ENCODE data around the gene ATF4. TPM values are rescaled to one million over a fixed set of nuclear protein-coding genes. Genes with fewer than 3 reads are reported as not detected.

Gene ATF4
- total and polyA plus RNA-seq, 7 experiments from 2014 or later: 68.9 to 293 (median 243) TPM

DNA sequence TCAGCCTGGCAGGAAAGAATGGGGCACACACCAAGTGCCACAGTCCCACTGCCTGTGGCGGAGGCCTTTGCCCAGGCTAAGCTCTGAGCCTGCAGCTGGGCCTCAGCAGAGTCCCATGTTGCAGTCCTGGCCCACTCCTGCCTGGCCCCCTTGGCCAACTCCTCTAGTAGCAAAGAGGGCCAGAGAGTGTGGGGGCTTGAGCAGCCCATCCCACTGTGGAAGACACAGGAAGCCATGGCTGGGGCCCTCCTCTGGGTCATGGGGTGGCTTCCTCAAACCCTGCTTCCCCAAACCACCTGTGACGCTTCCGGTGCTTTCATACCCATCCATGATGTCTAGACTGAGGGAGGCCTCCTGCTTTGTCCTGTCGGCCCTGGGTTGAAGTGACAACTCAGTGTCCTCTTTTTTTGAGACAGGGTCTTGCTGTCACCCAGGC is 6.4 kb downstream of the ATF4 start:
- intact Hi-C loops (cut with micrococcal nuclease): loop anchor here (10.0 kb wide), 3 partner anchors 502 to 1758 kb away; partner anchors contain the start of genes APOBEC3D (in 1 of the 2), CBX6 (in 1 of the 2) and RANGAP1 (in 1 of the 2)
- Mint-ChIP-seq H3K27ac (peak overlapping the region; percentile 64 to 94 (median 86)), H3K4me3 (peak overlapping the region in 8 of 10 donors; percentile 5 to 94 (median 32)), H3K9me3 (peaks cover 0 to 5% (median 0%) of the 10 kb centered on the region in 11 donors), H3K36me3 (peaks cover 4 to 58% (median 24%) of the 10 kb centered on the region in 5 donors), H3K27me3 (no peaks in the 10 kb centered on the region), H3K4me1 (peaks cover 76 to 94% (median 85%) of the 10 kb centered on the region in 7 donors)
- DNase-seq: peak in 3 of 9 donors; percentile 22 to 32 (median 28)
- no peak overlapping the region for H3K4me3 ChIP-seq (ENCODE audit: low read length)
- no peak for ATAC-seq
- H3K4me1 ChIP-seq (ENCODE audit: control insufficient read depth in 2 of 2, insufficient read depth in 2 of 2, low read length in 2 of 2): peaks cover 64 to 75% of the 10 kb centered on the region in 2 donors
- no peaks in the 10 kb centered on the region for H3K27me3 ChIP-seq (ENCODE audit: control insufficient read depth in 2 of 2, insufficient read depth in 2 of 2, low read length in 2 of 2)
- ChIA-PET POLR2A (interaction anchor here (0.6 to 6.1 kb wide), 7 partner anchors 9 to 517 kb away, joined by 3 to 68 read pairs (median 4); partner anchors contain the start of genes MIEF1 and RPL3), CTCF (interaction anchor here (0.7 to 6.4 kb wide), 4 partner anchors 31 to 500 kb away, joined by 4 to 120 read pairs (median 8); no protein-coding TSS in a partner anchor)
- no peaks in the 10 kb centered on the region for H3K9me3 ChIP-seq (ENCODE audit: control insufficient read depth in 2 of 3, low read length in 3 of 3)
- peaks cover 3 to 59% (median 12%) of the 10 kb centered on the region in 3 experiments for H3K36me3 ChIP-seq (ENCODE audit: control insufficient read depth in 2 of 3, insufficient read depth in 3 of 3, low read length in 3 of 3)
- peak overlapping the region; percentile 50 for H3K27ac ChIP-seq (ENCODE audit: low read depth, low read length)

DNA sequence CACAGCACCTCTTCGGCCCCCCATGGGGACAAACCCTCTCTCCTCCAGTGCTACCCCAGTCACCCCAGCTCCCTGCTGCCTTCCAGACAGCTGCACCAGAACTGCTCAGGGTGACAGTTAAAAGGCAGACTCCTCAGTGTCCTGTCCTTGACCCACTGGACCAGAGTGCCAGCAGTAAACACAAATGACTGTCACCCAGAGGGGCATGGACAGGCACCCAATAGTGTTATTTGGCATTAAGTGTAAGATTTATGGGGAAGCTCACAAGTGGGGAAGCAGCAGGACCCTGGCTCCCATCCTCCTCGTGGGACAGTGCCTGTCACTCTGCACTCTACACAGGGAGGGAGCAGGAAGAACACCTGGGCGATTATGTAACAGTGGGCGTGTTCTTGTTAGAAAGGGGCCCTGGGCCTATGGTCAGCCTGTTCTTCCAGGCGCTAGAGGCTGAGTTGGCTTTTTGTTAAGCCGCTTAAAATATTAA is 7.2 kb downstream of the ATF4 start:
- ATAC-seq: no peak
- no peaks in the 10 kb centered on the region for H3K9me3 ChIP-seq (ENCODE audit: control insufficient read depth in 2 of 3, low read length in 3 of 3)
- intact Hi-C loops (cut with micrococcal nuclease): loop anchor here (10.0 kb wide), 3 partner anchors 503 to 1757 kb away; partner anchors contain the start of genes APOBEC3D (in 1 of the 2), CBX6 (in 1 of the 2) and RANGAP1 (in 1 of the 2)
- no peaks in the 10 kb centered on the region for H3K27me3 ChIP-seq (ENCODE audit: control insufficient read depth in 2 of 2, insufficient read depth in 2 of 2, low read length in 2 of 2)
- Mint-ChIP-seq H3K4me3 (peak overlapping the region in 9 of 10 donors; percentile 21 to 94 (median 45)), H3K27me3 (no peaks in the 10 kb centered on the region), H3K4me1 (peaks cover 73 to 92% (median 82%) of the 10 kb centered on the region in 7 donors), H3K27ac (peak overlapping the region in 8 of 9 donors; percentile 41 to 94 (median 84)), H3K9me3 (peaks cover 0 to 1% (median 0%) of the 10 kb centered on the region in 11 donors), H3K36me3 (peaks cover 0 to 52% (median 16%) of the 10 kb centered on the region in 5 donors)
- POLR2A ChIA-PET: interaction anchor here (0.6 to 6.1 kb wide), 7 partner anchors 10 to 517 kb away, joined by 3 to 68 read pairs (median 7); partner anchors contain the start of genes MIEF1 and RPL3
- CTCF ChIA-PET: interaction anchor here (0.5 to 6.4 kb wide), 7 partner anchors 11 to 499 kb away, joined by 3 to 120 read pairs (median 5); partner anchors contain the start of gene TAB1
- no peak overlapping the region for H3K4me3 ChIP-seq (ENCODE audit: low read length)
- DNase-seq: no peak
- peak overlapping the region; percentile 2 for H3K27ac ChIP-seq (ENCODE audit: low read depth, low read length)
- H3K36me3 ChIP-seq (ENCODE audit: control insufficient read depth in 2 of 3, insufficient read depth in 3 of 3, low read length in 3 of 3): peaks cover 0 to 57% (median 12%) of the 10 kb centered on the region in 3 experiments
- H3K4me1 ChIP-seq (ENCODE audit: control insufficient read depth in 2 of 2, insufficient read depth in 2 of 2, low read length in 2 of 2): peaks cover 60 to 70% of the 10 kb centered on the region in 2 donors

DNA sequence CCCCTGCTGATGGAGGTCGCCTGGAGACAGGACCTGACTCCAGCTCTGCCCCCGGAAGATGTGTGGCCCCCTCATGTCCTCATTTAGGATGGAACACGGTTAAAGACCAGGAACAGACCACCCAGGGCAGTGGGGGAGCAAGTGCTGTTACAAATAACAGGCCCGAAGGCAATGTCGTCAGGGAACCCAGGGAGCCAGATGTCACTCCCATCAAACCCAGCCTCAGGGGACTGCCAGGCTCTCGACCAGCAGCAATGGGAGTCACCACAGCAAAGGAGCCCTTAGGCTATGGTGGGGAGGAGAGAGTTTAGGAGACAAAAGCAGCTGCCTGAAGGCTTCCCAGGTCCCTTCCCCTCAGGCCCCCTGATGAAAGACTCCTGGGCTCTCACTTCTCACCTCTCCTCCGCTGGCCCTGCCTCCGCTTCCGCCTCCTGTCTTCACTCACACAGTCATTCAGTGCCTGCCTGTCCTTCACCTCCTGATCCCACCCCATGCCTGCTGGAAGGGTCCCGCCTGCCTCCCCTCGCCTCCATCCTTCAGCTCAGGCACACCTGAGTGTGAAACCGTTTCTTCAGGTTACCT is 7.8 kb downstream of the ATF4 start:
- H3K27me3 Mint-ChIP-seq: peaks cover 0 to 4% (median 0%) of the 10 kb centered on the region in 5 donors
- peaks cover 0 to 3% (median 0%) of the 10 kb centered on the region in 11 donors for H3K9me3 Mint-ChIP-seq
- Histone ChIP-seq H3K4me1 (ENCODE audit: control insufficient read depth in 2 of 2, insufficient read depth in 2 of 2, low read length in 2 of 2) (peaks cover 54 to 64% of the 10 kb centered on the region in 2 donors), H3K4me3 (ENCODE audit: low read length) (no peak overlapping the region), H3K36me3 (ENCODE audit: control insufficient read depth in 2 of 3, insufficient read depth in 3 of 3, low read length in 3 of 3) (peaks cover 0 to 51% (median 12%) of the 10 kb centered on the region in 3 experiments), H3K9me3 (ENCODE audit: control insufficient read depth in 2 of 3, low read length in 3 of 3) (no peaks in the 10 kb centered on the region), H3K27ac (ENCODE audit: low read depth, low read length) (peak overlapping the region; percentile 48), H3K27me3 (ENCODE audit: control insufficient read depth in 2 of 2, insufficient read depth in 2 of 2, low read length in 2 of 2) (no peaks in the 10 kb centered on the region)
- intact Hi-C loops (cut with micrococcal nuclease): loop anchor here (10.0 kb wide), 3 partner anchors 503 to 1757 kb away; partner anchors contain the start of genes APOBEC3D (in 1 of the 2), CBX6 (in 1 of the 2) and RANGAP1 (in 1 of the 2)
- ATAC-seq: no peak
- peak overlapping the region; percentile 58 to 94 (median 84) for H3K27ac Mint-ChIP-seq
- ChIA-PET CTCF (interaction anchor here (0.5 to 6.4 kb wide), 16 partner anchors 12 to 516 kb away, joined by 3 to 120 read pairs (median 6); partner anchors contain the start of genes MIEF1, RPL3 and TAB1), POLR2A (interaction anchor here (0.6 to 7.1 kb wide), 15 partner anchors 7 to 517 kb away, joined by 3 to 105 read pairs (median 7); partner anchors contain the start of genes ATF4, MIEF1 and RPL3)
- peak in 1 of 9 donors; percentile 8 for DNase-seq
- H3K4me1 Mint-ChIP-seq: peaks cover 67 to 91% (median 80%) of the 10 kb centered on the region in 7 donors
- peak overlapping the region in 7 of 10 donors; percentile 48 to 97 (median 74) for H3K4me3 Mint-ChIP-seq
- H3K36me3 Mint-ChIP-seq: peaks cover 0 to 47% (median 12%) of the 10 kb centered on the region in 5 donors

GRCh38 chr22:39528681-39529486 is 8.5 kb downstream of the ATF4 start:
- DNase-seq (peak; percentile 86 to 93 (median 89)), ATAC-seq (peak; percentile 74)
- peaks cover 64 to 87% (median 78%) of the 10 kb centered on the region in 7 donors for H3K4me1 Mint-ChIP-seq
- intact Hi-C loops (cut with micrococcal nuclease): loop anchor here (1.0 to 10.0 kb wide), 6 partner anchors 33 to 1756 kb away; partner anchors contain the start of genes APOBEC3D (in 1 of the 2), CBX6 (in 1 of the 2) and RANGAP1 (in 1 of the 2)
- Histone ChIP-seq H3K36me3 (ENCODE audit: control insufficient read depth in 2 of 3, insufficient read depth in 3 of 3, low read length in 3 of 3) (peaks cover 0 to 48% (median 12%) of the 10 kb centered on the region in 3 experiments), H3K4me1 (ENCODE audit: control insufficient read depth in 2 of 2, insufficient read depth in 2 of 2, low read length in 2 of 2) (peaks cover 49 to 60% of the 10 kb centered on the region in 2 donors), H3K4me3 (ENCODE audit: low read length) (no peak overlapping the region), H3K27ac (ENCODE audit: low read depth, low read length) (peak overlapping the region; percentile 48), H3K9me3 (ENCODE audit: control insufficient read depth in 2 of 3, low read length in 3 of 3) (no peaks in the 10 kb centered on the region), H3K27me3 (ENCODE audit: control insufficient read depth in 2 of 2, insufficient read depth in 2 of 2, low read length in 2 of 2) (no peaks in the 10 kb centered on the region)
- ChIA-PET POLR2A (interaction anchor here (0.6 to 7.1 kb wide), 21 partner anchors 7 to 517 kb away, joined by 3 to 105 read pairs (median 5); partner anchors contain the start of genes ATF4, MIEF1, RPL3 and TAB1), CTCF (interaction anchor here (0.6 to 6.4 kb wide), 27 partner anchors 9 to 515 kb away, joined by 3 to 120 read pairs (median 4); partner anchors contain the start of genes ATF4, MIEF1, RPL3 and TAB1)
- H3K27ac Mint-ChIP-seq: peak overlapping the region; percentile 65 to 92 (median 85)
- peak overlapping the region; percentile 62 to 97 (median 75) for H3K4me3 Mint-ChIP-seq
- peaks cover 0 to 4% (median 0%) of the 10 kb centered on the region in 5 donors for H3K27me3 Mint-ChIP-seq
- H3K36me3 Mint-ChIP-seq: peaks cover 0 to 44% (median 12%) of the 10 kb centered on the region in 5 donors
- H3K9me3 Mint-ChIP-seq: peaks cover 0 to 3% (median 0%) of the 10 kb centered on the region in 11 donors

DNA sequence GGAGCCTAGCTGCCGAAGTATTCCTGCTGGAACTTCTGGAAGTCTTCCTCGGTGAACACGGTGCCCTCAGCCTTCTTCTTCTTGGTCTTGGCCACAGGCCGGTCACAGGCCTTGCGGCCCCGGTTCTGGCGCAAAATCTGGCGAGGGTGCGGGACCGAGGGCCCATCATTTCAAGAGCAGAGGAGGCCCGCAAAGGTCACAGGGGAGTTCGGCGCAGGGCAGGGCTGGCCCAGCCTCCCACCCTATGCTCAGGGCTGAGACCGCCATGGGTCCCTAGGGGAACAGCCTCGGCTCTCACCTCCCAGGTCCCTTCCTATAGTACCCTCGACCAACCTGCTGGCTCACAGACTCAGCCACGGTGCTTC is 9.1 kb downstream of the ATF4 start:
- DNase-seq: no peak
- Histone ChIP-seq H3K4me1 (ENCODE audit: control insufficient read depth in 2 of 2, insufficient read depth in 2 of 2, low read length in 2 of 2) (peaks cover 49 to 58% of the 10 kb centered on the region in 2 donors), H3K27me3 (ENCODE audit: control insufficient read depth in 2 of 2, insufficient read depth in 2 of 2, low read length in 2 of 2) (no peaks in the 10 kb centered on the region), H3K27ac (ENCODE audit: low read depth, low read length) (peak overlapping the region; percentile 22), H3K4me3 (ENCODE audit: low read length) (no peak overlapping the region), H3K36me3 (ENCODE audit: control insufficient read depth in 2 of 3, insufficient read depth in 3 of 3, low read length in 3 of 3) (peaks cover 0 to 42% (median 12%) of the 10 kb centered on the region in 3 experiments), H3K9me3 (ENCODE audit: control insufficient read depth in 2 of 3, low read length in 3 of 3) (no peaks in the 10 kb centered on the region)
- H3K4me1 Mint-ChIP-seq: peaks cover 64 to 85% (median 78%) of the 10 kb centered on the region in 7 donors
- ChIA-PET CTCF (interaction anchor here (0.7 to 6.4 kb wide), 25 partner anchors 9 to 515 kb away, joined by 3 to 120 read pairs (median 5); partner anchors contain the start of genes ATF4, MIEF1, RPL3 and TAB1), POLR2A (interaction anchor here (0.6 to 7.1 kb wide), 19 partner anchors 8 to 518 kb away, joined by 3 to 105 read pairs (median 5); partner anchors contain the start of genes ATF4, MIEF1, RPL3 and TAB1)
- H3K4me3 Mint-ChIP-seq: peak overlapping the region; percentile 62 to 97 (median 75)
- H3K27ac Mint-ChIP-seq: peak overlapping the region in 8 of 9 donors; percentile 65 to 92 (median 84)
- H3K9me3 Mint-ChIP-seq: peaks cover 0 to 3% (median 0%) of the 10 kb centered on the region in 11 donors
- intact Hi-C loops (cut with micrococcal nuclease): loop anchor here (1.0 to 10.0 kb wide), 6 partner anchors 33 to 1755 kb away; partner anchors contain the start of genes APOBEC3D (in 1 of the 2), CBX6 (in 1 of the 2) and RANGAP1 (in 1 of the 2)
- peaks cover 0 to 41% (median 12%) of the 10 kb centered on the region in 5 donors for H3K36me3 Mint-ChIP-seq
- peaks cover 0 to 4% (median 0%) of the 10 kb centered on the region in 5 donors for H3K27me3 Mint-ChIP-seq
- no peak for ATAC-seq
